ENCODE measurements around the gene FHIT. TPM values are rescaled to one million over a fixed set of nuclear protein-coding genes. Genes with fewer than 3 reads are reported as not detected.

FHIT gene
- total RNA-seq, 1 donor from 2014 or later: 21.5 TPM

GRCh38 chr3:60448696-60449095 lies 802.6 kb downstream of the FHIT start:
- no peak for DNase-seq
- intact Hi-C loops (cut with DNase I): no loop called here
- ATAC-seq (ENCODE audit: poor library complexity): no peak

DNA sequence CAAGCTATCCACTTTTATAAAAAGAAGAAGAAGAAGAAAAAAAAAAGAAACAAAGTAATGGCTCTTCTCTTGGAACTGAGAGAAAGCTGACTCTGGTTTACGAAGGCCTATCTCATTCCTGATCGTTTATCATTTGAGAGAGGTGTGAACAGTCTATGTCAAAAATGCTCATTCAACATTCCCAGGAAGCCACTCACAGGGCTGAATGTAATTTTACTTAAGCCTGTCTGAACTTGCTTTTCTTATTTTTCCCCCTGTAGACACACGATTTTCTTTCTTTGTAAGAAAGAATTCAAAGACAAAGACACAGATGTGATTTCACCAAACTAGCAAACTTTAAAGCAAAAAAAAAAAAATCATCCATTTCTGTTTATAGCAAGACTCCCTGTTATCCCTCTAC lies 805.8 kb downstream of the FHIT start:
- intact Hi-C loops (cut with DNase I): no loop called here
- DNase-seq (no peak), ATAC-seq (ENCODE audit: poor library complexity) (no peak)

DNA sequence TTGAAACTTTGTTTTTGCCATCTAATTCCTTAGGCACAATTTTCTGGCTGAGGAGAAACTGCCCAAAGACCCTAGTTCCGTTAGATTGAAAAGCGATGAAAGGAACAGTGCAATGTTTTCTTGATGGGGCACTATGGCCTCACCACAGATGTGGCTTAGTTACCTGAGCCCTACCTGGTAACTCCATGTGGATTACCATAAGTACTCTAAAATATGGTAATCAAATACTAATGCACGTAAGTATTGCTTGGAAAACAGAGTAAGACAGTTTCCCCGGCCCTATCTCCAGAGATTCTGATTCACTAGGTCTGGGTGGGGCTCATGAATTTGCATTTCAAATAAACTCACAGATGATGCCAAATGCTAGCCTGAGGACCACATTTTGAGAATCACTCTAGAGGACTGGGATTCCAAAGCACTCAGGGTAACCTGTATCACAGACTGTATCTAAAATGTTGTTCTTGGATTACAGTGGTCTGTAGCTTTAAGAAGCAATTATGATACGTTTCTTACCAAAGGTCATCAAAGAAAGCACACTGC lies 806.3 kb downstream of the FHIT start:
- DNase-seq: no peak
- no peak for ATAC-seq (ENCODE audit: poor library complexity)
- intact Hi-C loops (cut with DNase I): no loop called here

GRCh38 chr3:60440869-60441268 lies 810.4 kb downstream of the FHIT start:
- DNase-seq: no peak
- intact Hi-C loops (cut with DNase I): no loop called here
- no peak for ATAC-seq (ENCODE audit: poor library complexity)

GRCh38 chr3:60435941-60436650 lies 815.2 kb downstream of the FHIT start:
- intact Hi-C loops (cut with DNase I): no loop called here
- DNase-seq: no peak
- no peak for ATAC-seq (ENCODE audit: poor library complexity)

DNA sequence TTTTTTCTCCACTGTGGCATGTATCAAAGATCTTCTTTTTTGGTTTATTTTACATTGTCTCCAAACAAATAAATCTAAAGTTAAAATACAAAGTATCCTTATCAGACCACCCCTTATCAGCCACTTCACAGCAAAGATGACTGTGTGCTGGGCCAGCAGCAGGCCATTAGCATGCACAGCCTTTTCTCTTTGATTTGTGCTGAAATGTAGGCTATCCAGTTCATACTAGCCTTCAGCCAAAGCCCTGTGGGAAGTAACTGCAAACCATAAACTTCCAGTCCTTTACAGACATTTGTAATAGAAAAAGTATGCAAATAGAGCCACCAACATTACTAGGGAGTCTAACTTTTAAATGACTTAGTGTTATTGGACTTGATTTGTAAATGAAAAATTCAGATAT lies 816.3 kb downstream of the FHIT start:
- ATAC-seq (ENCODE audit: poor library complexity) (no peak), DNase-seq (no peak)
- intact Hi-C loops (cut with DNase I): no loop called here

- intact Hi-C loops (cut with DNase I): no loop called here
- DNase-seq (no peak), ATAC-seq (ENCODE audit: poor library complexity) (no peak)
Measured at GRCh38 chr3:60434323-60434722, 816.9 kb downstream of the FHIT start.

- intact Hi-C loops (cut with DNase I): no loop called here
- no peak for ATAC-seq (ENCODE audit: poor library complexity)
- DNase-seq: no peak
Measured at GRCh38 chr3:60431599-60431958, 819.7 kb downstream of the FHIT start.

GRCh38 chr3:60430205-60430604 lies 821.0 kb downstream of the FHIT start:
- ATAC-seq (ENCODE audit: poor library complexity) (no peak), DNase-seq (no peak)
- intact Hi-C loops (cut with DNase I): no loop called here

DNA sequence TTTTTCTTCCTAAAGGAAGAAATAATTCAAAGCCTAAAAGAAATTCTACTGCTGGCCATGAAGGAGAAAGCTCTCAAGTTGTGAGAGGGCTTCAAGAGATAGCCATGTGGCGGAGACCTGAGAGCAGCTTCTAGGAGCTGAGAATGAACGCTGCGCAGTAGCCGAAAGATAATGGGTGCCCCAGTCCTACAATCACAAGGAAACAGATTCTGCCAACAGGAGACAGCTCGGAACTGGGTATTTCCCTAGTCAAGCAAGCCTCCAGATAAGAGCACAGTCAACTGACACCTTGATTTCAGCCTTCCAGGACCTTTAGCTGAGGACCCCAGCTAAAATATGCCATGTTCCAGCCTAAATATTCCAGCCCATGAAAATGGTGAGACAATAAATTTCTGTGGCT lies 824.1 kb downstream of the FHIT start:
- DNase-seq (no peak), ATAC-seq (ENCODE audit: poor library complexity) (no peak)
- intact Hi-C loops (cut with DNase I): no loop called here

DNA sequence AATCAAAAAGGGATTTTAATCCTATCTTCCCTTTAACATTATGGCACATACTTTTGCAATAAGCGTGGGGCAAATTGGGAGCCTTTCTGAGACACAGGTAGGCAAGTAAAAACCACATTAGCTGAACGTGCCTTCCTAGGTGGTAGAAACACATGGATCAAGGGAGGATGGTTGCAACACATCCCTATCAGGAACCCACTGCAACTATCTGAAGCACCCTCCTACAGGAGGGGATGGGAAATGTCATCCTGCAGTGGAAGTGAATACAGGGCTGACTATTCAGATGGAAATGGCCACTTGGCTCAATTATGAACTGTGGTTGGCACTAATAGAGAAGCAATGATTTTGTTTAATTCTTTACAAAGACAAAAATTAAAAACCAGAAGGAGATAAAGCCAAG lies 826.3 kb downstream of the FHIT start:
- DNase-seq: no peak
- intact Hi-C loops (cut with DNase I): no loop called here
- no peak for ATAC-seq (ENCODE audit: poor library complexity)

GRCh38 chr3:60424034-60424433 lies 827.2 kb downstream of the FHIT start:
- intact Hi-C loops (cut with DNase I): no loop called here
- DNase-seq: no peak
- ATAC-seq (ENCODE audit: poor library complexity): no peak

DNA sequence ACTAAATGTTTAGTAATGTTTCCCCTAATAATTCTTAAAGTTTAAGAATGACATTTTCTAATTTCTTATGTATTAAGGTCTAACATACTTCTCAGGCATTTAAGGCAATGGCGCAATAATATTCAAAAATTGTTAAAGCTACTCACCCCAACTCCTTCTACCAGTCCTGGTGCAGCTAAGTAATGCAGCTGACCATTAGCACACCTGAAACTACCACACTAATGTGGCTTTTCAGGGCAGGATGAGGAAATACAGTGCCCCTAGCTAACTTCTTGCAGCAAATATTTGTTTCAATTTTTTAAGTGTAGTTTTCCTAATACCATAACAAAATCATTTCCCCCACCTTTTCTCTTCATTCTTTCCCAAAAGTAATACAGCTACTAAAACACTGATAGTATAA lies 827.7 kb downstream of the FHIT start:
- no peak for ATAC-seq (ENCODE audit: poor library complexity)
- DNase-seq: no peak
- intact Hi-C loops (cut with DNase I): no loop called here

DNA sequence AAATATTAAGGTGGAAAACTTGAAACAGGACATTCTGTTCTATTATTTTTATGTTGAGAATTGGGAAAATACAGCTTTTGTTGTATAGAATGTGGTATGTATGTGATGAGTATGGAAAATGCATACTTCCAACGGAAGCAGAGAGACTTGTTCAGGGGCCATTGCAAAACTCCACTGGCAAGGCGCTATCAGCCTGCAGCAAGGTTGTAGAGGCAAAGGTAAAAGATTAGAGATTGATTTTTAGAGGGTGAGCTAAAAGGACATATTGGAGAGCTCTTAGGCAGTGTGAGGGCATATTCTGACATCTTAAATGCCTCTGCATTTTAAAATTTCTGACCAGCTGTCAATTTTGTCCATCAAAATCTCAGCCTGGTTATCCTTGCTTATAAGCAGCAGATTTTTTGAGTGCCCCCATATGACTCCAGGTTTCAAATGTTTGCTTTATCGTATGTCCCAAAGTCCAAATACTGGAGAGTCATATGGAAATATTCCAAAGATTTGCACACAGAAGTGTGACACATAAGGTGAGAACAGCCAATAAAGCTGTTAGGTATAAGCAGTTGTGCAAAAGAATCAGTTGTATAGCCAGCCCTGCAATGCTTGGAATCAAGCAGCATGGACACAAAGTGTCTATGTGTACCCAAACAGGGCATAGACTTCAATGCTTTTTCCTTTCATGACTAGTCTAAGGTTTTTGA lies 829.4 kb downstream of the FHIT start:
- DNase-seq (no peak), ATAC-seq (ENCODE audit: poor library complexity) (no peak)
- intact Hi-C loops (cut with DNase I): no loop called here

- no peak for DNase-seq
- ATAC-seq (ENCODE audit: poor library complexity): no peak
- intact Hi-C loops (cut with DNase I): no loop called here
Measured at GRCh38 chr3:60417576-60417975, 833.7 kb downstream of the FHIT start.

DNA sequence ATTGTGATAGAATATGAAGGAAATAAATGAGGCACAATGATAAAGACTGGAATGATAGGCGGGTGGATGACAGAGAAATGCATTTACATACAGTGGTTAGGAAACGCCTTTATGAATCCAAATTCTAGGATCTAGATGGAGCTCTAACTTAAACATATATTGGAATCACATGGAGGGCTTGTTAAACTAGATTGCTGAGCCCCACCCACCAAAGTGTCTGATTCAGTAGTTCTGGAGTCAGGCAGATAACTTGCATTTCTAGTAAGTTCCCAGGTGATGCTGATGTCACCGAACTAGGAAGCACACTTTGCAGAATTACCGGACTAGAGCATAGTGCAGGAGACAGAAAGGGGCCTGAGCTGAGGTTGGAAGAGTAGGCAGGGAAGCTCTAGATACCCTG lies 837.2 kb downstream of the FHIT start:
- ATAC-seq (ENCODE audit: poor library complexity) (no peak), DNase-seq (no peak)
- intact Hi-C loops (cut with DNase I): no loop called here

DNA sequence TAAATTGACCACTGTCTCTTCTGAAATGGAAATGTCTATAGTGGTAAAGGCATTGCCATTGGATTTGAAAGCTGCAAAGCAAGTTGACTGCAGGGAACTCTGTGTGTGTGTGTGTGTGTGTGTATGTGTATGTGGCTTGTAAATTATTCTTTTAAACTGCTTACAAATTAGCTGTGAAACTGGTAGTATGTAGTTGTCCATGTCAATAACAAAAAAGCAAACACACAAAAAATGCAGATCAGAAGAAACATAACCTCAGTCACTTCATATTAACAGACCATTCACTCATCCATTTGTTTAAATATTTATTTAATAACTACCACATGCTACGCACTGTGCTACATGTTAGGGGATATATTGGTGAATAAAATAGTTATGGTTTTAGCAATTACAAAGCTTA lies 837.7 kb downstream of the FHIT start:
- ATAC-seq (ENCODE audit: poor library complexity) (no peak), DNase-seq (no peak)
- intact Hi-C loops (cut with DNase I): no loop called here

GRCh38 chr3:60403866-60404265 lies 847.4 kb downstream of the FHIT start:
- DNase-seq (no peak), ATAC-seq (ENCODE audit: poor library complexity) (no peak)
- intact Hi-C loops (cut with DNase I): no loop called here

- intact Hi-C loops (cut with DNase I): no loop called here
- DNase-seq: no peak
- no peak for ATAC-seq (ENCODE audit: poor library complexity)
Measured at GRCh38 chr3:60402931-60403330, 848.3 kb downstream of the FHIT start.
